Cardiac fibroblast (primary cell): ENCODE data around the gene MID1.

Source experiments
- DNase-seq, 2 donors: peaks; one replicate each; pipeline versions ENCODE4 v3.0.0 to v3.0.0-alpha.2; 2010; ENCODE audit warnings: low read depth in 2 of 2
- H3K4me3 ChIP-seq, 2 donors: replicated peaks in 1 of 2; 1 replicate in 1 of 2; 2 replicates in 1 of 2; pipeline ENCODE4 v1.5.1; 2011; ENCODE audit warnings: low read depth in 2 of 2, low read length in 2 of 2, mild to moderate bottlenecking in 2 of 2, moderate library complexity in 1 of 2
- CTCF ChIP-seq: IDR thresholded peaks from one replicate; pipeline ENCODE4 v1.5.1; 2011; ENCODE audit warnings: low read depth, mild to moderate bottlenecking, low read length, inconsistent platforms

Gene MID1

GRCh38 chrX:10483191-10483831, 137.1 kb downstream of the MID1 start:
- no peak overlapping the region for H3K4me3 ChIP-seq
- peak in 1 of 2 donors; percentile 84 for DNase-seq
- TF ChIP-seq CTCF: no peak

GRCh38 chrX:10482708-10483107, 137.7 kb downstream of the MID1 start:
- no peak for DNase-seq
- H3K4me3 ChIP-seq: no peak overlapping the region
- no peak for TF ChIP-seq CTCF

- peak; percentile 66 to 68 for DNase-seq
These were observed 138.1 kb downstream of the MID1 start for GRCh38 chrX:10482261-10482660.

DNA sequence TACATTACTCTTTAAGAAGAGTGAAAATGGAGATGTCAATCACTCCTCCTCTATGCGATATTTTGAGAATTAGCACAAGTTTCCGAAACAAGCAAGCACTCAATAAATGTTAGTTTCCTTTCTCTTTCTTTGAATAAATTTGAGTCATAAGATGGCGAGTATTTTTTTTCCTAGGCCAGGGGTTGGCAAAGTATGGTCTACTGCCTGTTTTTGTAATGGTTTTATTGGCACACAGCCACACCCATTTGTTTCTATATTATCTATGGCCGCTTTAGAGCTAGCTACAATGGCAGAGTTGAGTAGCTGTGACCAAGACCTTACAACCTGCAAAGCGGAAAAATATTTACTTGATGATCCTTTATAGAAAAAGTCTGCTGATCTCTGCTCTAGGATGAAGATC, 139.5 kb downstream of the MID1 start:
- DNase-seq: no peak
- TF ChIP-seq CTCF: no peak
- H3K4me3 ChIP-seq: no peak overlapping the region

More at GRCh38 chrX:10482261-10482660, 138.1 kb downstream of the MID1 start:
- H3K4me3 ChIP-seq: no peak overlapping the region
- TF ChIP-seq CTCF: no peak

DNA sequence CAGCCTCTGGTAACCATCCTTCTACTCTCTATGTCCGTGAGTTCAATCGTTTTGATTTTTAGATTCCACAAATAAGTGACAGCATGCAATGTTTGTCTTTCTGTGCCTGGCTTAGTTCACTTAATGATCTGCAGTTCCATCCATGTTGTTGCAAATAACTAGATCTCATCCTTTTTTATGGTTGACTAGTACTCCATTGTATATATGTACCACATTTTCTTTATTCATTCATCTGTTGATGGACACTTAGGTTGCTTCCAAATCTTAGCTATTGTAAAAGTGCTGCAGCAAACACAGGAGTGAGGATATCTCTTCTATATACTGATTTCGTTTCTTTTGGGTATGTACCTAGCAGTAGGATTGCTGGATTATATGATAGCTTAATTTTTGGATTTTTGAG, 140.9 kb downstream of the MID1 start:
- no peak for TF ChIP-seq CTCF
- DNase-seq: no peak

DNA sequence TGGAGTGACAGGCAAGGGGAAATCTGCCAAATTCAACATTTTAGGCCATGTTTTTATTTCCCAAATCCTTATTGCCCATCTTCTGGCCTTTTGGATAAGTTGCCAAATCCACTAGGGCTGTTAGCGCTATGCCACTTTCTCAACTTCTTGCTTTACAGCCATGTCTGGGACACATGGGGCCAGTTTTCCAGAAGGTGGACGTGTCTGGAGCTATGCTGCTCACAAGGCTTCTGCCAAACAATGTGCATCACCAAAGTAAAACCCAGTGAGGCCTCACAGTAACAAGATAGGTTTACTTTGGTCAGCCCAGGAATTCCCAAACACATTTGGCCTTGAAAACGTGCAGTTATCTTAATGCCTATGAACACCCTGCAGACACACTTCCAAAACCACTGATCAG, 142.9 kb downstream of the MID1 start:
- DNase-seq: peak in 1 of 2 donors; percentile 34
- no peak for TF ChIP-seq CTCF

More for the DNA sequence above, 140.9 kb downstream of the MID1 start:
- no peak overlapping the region for H3K4me3 ChIP-seq

More for the DNA sequence above, 142.9 kb downstream of the MID1 start:
- H3K4me3 ChIP-seq: no peak overlapping the region
